ENCODE measurements around the gene PDPR.
"Not testable (repeated sequence)": the region's sequence is repeated elsewhere in the genome, so short reads cannot be mapped to it uniquely, and the experiment has no call there.

Gene PDPR

GRCh38 chr16:70206382-70206781 is 92.2 kb downstream of the PDPR start:
- not testable (repeated sequence) for DNase-seq (ENCODE audit: low read depth in 2 of 2); H3K4me3 ChIP-seq (replicated peaks in 1 of 2; ENCODE audit: low read depth in 2 of 2, low read length in 2 of 2)

Data from cardiac fibroblast (primary cell).